ENCODE results near the gene EFCAB3.
"Not testable (repeated sequence)": the region's sequence is repeated elsewhere in the genome, so short reads cannot be mapped to it uniquely, and the experiment has no call there.

EFCAB3 gene

DNA sequence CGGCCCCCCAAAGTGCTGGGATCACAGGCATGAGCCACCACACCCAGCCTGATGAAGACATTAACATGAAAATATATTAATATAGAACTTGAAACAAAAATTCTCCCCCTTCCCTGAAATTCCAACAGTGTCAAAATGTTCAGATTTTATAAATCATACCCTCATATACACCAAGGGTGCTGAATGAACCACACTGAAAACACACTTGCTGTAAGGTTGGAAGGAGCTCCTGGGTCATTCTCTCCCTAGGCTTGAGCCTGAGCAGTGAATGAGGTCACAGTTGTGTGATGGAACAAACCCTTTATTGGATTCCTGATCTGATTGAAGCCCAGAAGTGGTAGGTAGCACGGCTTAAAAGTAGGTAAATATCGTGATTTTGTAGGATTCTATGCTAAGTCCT is at the start of gene EFCAB3:
Gene EFCAB3, plus strand, starts transcription at position 301 of the 400 bp plus-strand sequence. CDS start 2,427 bp downstream, outside the sequence.
- FAIRE-seq = no peak

DNA sequence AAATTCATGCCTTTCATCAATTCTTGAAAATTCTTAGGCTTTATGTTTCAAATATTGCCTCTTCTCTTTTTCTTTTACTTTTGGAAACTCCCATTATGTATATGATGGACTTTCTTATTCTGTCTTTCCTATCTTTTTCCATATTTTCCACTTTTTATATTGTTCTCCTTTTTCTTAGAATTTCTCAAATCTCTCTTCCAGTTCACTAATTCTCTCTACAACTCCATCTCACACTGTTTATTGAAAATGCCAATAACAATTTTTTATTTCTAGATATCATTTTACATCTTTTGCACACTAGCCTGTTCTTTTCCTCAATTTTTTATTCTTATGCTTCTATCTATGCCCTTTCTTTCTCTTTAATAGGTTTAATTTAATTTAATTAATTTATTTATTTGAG is 43.8 kb upstream of the EFCAB3 start:
- no peak for FAIRE-seq

DNA sequence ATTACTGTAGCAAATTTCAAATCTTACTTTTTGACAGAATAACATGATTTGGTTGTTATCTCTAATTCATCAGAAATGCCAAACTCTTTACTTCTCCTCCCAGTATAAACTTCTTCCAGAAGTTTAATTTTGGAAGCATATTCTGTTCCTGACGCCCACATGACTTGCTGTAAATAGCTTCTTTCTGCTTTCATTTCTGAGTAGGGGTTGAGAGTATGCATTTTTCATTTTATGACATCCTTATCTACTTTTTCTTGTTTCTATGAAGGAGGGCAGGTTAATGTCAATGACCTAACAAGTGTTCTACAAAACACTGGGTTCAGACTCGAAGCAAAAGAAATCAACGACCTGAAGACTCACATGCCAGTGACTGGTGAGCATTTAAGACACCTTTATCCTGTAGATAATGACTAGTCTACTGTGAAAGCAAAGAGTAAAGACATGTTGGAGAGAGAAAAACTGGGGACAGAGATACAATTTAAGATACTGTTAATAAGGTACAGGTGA is 36.5 kb upstream of the EFCAB3 start:
- FAIRE-seq = no peak

DNA sequence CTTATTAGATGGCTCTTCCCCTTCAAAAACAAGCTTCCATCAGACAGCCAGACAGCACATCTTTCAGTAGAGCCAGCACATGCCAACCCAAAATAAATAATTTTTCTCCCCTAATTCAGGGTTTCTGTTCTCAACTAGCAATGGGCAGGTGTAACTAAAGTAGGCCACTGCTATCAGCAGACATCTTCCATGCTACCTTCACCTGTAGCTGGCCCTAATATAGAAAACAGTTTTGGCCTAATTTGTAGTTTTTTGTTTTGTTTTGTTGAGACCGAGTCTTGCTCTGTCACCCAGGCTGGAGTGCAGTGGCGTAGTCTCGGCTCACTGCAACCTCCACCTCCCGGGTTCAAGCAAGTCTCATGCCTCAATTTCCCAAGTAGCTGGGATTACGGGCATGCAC is 29.2 kb upstream of the EFCAB3 start:
- FAIRE-seq = no peak

DNA sequence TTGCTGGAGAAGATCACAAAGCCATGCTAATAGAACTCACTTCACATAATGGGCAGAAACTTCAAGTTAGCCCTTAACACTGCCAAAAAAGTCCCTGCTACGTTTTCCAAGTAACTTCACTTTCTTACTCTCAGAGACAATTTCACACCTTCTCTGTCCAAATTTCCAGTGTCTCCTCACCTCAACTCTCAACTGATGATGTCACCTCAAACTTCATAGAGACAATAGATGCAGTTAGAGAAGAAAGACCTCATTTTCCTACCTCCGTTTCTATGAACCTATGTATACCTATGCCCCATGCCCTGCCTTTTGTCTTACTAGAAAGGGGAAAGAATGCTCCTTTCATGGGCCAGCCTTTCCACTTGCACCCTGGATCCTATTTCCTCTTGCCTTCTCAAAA is 14.2 kb upstream of the EFCAB3 start:
- no peak for FAIRE-seq

DNA sequence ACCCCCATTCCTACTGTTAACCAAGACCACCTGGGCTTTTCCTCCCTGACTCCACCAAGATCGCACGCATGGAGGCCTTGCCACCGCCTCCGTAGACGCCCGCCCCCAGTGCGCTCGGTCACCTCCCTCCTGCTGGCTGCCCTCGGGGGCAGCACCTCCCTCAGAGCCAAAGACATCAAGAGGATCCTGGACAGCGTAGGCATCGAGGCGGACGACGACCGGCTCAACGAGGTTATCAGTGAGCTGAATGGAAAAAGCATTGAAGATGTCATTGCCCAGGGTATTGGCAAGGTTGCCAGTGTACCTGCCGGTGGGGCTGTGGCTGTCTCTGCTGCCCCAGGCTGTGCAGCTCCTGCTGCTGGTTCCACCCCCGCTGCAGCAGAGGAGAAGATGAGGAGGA is 1.2 kb downstream of the EFCAB3 start:
- FAIRE-seq = no peak

DNA sequence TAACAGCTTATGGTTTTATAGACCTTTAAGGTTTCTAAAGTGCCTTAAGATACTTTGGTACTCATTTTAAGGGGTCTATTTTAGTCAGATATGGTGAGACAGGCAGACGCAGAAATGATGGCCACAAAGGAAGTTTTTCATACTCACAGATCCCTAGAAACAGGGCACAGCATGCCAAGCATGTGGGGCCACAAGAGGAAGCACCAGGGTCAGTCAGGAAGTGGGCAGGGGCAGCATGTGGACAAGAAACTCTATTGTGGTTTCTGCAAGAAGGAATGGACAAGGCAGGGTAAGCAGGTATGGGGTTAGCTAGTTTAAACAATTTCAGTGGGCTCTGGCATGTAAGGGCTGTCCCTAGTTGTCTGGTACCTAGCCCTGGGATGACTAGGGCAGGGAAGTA is 8.5 kb downstream of the EFCAB3 start:
- no peak for FAIRE-seq

DNA sequence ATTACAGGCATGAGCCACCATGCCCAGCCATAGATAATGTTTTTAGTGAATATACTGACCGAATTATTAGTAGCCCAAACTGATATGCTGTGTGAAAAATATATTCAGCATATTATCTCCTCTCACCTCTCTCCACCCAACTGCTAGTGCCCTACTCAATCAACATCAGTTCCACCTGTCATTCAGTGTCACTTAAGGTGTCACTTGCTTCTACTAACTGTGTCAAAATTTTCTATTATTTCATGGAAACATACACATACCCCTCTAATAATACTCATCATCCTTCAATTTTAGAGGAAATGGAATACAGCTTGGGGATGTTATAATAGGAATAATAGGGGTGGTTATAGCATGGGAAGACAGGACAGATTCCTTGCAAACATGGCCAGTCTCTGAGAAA is 12.6 kb downstream of the EFCAB3 start:
- FAIRE-seq = no peak

DNA sequence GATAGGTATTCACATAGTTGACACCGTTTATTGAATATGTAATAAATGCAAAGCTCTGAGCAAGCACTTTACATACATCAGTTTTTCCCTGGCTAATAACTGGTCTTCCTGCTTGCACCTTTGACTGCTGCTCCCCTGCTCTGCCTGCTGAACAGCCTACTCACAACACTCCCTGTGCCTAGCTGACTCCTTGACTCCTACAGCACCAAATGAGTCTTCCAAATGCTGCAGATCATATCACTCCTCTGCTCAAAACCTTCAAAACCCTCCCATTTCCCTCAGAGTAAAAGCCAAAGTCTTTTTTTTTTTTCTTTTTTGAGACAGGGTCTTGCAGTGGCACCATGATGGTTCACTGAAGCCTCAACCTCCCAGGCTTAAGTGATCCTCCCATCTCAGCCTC is 18.5 kb downstream of the EFCAB3 start:
- FAIRE-seq = no peak

DNA sequence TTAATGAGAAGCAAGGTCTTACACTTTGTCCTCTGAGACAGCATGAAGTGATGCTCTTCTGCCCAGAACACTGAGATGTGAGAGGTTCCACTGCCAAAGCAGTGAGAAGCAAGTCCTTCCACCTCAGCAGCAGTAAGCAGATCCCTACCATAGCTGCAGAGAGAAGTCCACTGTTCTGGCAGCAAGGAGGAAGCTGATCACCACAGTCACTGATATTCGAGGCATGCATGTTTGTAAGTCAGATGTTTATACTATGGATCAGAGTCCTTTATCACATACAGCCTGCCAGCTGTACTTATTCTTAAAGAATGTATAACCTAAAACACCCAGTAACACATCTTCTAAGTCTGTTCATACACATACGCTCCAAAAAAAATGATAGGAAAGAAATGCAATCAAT is 25.1 kb downstream of the EFCAB3 start:
- no peak for FAIRE-seq

DNA sequence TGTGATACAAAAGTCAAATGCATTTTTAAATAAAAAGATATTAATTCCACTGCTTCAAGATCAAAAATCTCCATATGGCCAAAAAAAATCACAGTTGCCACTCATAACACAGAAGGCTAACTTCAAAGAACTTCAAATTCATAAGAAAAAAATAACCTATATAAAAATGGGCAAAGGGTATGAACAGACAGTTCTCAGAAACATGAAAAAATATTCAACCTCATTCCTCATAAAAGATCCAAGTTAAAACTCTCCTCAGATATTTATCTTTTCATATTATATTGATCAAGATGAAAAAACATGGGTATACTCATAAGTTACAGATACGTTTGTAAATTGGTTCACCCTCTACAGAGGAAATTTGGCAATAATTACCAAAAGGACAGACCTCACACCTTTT is 32.7 kb downstream of the EFCAB3 start:
- not testable (repeated sequence) for FAIRE-seq

DNA sequence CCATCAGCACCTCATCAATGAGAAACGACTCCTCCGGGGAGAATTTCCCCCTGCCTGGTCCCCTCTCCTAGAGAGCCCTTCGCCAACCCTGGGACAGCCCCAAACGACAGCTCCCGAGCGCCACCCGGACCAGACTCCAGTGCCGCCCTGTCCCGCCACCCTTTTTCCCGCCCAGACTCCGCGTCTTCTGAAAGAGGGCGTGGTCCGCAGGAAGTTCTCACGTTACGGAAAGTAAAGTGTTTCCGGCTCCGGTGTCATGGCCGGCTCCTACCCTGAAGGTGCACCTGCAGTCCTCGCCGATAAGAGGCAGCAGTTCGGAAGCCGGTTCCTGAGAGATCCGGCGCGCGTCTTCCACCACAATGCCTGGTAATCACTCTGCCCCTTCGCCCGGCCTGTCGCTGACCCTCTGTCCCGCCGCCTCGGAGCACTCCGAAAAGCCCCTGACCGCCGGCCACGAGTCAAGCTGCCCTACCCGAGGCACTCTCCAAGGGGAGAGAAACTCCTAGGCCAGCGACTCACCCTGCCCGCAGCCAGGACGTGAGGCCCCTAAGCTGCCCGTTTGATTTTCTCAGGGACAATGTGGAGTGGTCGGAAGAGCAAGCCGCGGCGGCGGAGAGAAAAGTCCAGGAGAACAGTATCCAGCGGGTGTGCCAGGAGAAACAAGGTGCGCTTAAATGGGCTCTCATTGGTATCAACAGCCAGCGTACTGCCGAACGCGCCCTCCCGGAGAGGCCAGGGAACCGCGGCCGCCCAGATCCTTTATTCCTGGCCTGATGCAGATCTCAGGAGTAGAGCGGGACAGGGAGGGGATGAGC is 43.5 kb downstream of the EFCAB3 start, which contains the start of gene METTL2A:
Gene METTL2A, plus strand, starts transcription at position 251 of the 815 bp plus-strand sequence. Its CDS starts 6 bp downstream, at position 257.
- FAIRE-seq = not testable (repeated sequence)

DNA sequence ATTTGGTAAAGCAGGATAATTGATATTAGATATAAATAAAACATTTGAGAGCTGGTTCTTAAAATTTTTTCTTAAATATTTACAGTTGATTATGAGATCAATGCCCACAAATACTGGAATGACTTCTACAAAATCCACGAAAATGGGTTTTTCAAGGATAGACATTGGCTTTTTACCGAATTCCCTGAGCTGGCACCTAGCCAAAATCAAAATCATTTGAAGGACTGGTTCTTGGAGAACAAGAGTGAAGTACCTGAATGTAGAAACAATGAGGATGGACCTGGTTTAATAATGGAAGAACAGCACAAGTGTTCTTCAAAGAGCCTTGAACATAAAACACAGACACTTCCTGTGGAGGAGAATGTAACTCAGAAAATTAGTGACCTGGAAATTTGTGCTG is 45.9 kb downstream of the EFCAB3 start:
- FAIRE-seq = not testable (repeated sequence)

DNA sequence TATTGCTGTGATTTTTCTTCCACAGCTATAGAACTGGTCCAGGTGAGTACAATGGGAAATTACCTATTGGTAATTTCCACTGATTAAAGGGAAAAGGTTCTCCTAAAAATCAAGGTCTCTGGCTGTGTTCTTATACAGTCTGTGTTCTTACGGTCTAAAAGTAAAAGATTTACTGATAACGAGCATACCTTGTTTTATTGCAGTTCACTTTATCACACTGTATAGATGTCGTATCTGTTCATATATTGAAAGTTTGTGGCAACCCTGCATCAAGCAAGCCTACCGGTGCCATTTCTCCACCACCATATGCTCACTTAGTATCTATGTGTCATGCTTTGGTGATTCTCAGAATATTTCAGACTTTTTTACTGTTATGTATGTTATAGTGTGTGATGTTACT is 54.9 kb downstream of the EFCAB3 start:
- not testable (repeated sequence) for FAIRE-seq

DNA sequence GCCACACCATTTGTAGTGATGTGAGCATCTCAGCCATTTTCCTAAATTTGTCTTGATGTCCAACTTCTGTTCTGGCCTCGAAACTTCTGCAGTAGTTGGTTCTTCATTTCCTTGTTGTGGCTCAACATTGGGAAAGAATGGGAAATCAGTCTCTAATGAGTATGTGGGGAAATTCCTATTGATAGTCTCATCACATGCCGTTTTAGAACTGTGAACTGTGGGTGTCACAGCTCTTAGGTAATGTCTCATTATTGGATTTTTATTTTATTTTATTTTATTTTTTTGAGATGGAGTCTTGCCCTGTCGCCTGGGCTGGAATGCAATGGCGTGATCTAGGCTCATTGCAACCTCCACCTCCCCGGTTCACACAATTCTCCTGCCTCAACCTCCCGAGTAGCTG is 60.8 kb downstream of the EFCAB3 start:
- FAIRE-seq = not testable (repeated sequence)

DNA sequence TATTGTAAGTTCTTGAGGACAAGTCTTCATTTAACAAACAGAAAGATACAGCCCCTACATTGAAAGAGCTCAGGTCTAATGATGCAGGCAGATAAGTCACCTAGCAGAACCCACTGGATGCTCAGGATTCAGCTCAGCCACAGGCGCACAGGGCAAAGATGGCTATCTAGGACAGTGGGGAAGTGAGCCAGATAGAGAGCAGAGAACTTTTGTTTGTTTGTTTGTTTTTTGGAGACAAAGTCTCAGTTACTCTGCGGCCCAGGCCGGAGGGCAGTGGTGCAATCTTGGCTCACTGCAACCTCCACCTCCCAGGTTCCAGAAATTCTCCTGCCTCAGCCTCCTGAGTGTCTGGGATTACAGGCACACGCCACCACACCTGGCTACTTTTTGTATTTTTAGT is 63.7 kb downstream of the EFCAB3 start:
- no peak for FAIRE-seq

DNA sequence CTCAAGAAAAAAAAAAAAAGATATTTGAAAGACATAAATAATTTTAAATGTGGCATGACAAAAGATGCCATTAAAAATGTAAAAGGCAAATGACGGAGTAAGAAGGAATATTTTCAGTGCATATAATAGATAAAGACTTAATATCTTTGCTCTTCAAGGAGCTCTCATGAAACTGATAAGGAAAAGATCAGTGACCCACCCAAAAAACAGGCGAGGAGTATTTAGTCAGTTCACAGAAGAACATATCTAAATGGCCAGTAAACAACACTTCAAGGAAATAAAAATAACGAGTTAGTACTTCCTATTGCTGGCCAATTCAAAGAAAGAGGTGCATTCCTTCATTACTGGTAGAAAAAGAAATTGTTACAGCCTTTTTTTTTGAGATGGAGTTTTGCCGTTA is 65.4 kb downstream of the EFCAB3 start:
- FAIRE-seq = not testable (repeated sequence)

DNA sequence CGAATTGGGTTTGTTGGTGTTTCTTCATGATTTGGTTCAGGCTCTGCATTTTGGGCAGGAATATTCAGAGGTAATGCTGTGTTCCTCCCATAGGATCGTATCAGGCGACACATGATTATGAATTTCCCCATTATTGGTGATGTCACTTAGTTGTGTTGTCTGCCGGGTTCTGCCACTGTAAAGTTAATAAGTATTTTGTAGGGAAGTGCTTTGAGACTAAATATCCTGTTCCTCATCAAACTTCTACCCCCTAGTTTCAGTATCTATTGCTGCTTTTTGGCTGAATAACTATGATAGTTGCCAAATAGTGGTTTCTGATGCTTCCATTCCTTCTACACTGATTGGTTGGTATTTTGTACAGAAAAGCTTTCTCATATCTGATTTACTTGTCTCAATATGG is 71.8 kb downstream of the EFCAB3 start:
- FAIRE-seq = not testable (repeated sequence)

DNA sequence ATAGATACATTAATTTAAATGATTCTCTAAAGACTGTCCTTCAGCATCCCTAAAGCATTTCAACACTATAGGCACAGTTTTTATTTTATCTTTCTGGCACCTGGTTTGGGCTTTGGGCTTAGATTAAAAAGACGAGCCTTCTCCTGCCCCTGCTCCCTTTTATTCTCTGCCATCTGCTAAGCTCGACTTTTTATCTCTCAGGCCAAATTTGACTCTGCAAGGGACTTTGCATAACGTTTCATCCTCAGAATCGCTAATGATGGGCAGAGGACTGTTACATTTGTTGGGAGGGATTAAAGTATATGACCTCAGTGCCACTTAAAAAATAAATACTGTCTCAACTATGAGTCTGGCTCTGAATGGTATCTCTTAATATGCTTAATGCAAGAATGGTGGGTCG is 72.7 kb downstream of the EFCAB3 start:
- not testable (repeated sequence) for FAIRE-seq

DNA sequence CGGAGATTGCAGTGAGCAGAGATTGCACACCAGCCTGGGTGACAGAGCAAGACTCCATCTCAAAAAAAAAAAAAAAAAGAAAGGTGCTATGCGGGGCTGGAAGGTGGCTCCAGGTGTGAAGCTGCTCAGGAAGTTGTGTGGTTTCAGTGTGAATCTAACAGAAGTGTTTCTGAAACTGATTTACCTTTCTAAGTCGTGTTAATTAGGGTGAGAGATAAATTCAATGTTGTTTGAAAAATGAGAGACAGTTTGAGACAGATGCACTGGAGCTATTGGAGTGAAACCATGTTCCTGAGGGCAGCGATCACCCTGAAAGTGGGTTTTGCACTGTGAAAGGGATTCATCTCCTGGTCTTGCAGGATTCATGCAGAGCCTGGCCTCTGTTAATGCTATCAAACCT is 73.3 kb downstream of the EFCAB3 start:
- not testable (repeated sequence) for FAIRE-seq

DNA sequence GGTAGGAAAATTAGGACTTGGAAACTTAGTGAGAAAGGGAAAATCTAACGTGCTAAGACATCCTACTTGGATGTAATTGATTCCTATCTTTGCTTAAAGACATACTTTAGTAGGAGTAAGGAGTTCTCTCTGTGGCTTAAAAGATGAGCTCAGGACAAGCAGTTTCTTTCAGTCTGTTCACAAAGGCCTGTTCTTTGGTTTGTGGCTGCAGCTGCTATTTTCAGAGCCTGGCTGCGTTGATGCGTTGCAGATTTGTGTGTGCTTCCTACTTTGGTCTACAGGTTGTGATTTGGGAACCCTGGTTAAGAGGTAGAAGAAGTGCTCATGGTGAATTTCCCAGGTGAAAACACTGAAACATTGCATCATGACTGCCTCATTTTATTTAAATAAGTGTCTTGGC is 73.8 kb downstream of the EFCAB3 start:
- FAIRE-seq = not testable (repeated sequence)

DNA sequence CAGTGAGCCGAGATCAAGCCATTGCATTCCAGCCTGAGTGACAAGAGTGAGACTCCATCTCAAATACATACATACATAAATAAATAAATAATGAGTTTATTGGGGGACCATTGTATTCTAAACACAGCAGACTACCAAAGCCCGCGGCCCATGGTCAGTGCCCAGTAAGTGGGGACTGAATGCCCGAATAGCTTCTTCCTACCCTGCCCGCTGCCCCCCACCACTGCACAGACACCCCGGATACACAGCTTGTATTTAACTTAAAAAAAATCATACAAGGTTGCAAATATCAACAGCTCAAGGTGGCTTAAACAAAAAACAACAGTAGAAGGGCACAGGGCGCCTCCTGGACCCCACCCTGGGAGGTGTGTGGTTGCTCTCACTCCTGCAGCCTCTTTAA is 75.7 kb downstream of the EFCAB3 start:
- FAIRE-seq = no peak

DNA sequence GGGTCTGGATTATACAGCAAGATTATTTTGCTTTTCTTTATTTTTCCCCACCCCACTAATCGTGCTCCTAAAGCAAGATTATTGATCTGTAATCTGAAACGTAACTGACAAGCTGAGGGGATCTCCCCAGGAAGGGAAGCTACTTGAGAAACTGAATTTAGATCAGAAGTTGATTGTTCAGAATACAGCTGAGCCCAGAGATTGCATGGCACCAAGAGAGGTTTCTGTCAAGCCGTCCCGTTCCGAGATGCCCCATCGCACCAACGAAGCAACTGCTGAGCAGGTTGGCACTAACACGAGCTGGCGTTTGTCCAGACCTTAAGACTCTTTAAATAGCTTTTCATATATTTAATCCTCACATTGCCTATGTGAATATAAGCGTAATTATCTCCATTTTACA is 78.1 kb downstream of the EFCAB3 start:
- FAIRE-seq = not testable (repeated sequence)

DNA sequence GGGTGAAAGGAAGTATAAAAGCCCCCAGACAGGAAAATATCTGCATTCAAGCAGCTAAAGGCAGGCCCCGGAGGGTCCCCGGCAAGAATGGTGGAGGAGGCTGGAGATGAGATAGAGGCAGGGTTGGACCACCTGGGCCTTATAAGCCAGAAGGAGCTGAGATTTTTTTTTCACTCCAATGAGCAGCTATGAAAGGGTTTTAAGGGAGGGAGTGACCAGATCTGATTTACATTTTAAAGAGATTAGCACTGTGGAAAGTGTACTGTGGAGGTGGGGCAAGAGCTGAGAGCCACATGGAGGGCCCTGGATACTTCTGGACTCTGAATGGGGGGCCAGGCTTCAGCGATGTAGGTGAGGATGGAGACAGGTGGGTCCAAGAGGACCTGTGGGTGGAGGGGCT is 84.1 kb downstream of the EFCAB3 start:
- FAIRE-seq = not testable (repeated sequence)

DNA sequence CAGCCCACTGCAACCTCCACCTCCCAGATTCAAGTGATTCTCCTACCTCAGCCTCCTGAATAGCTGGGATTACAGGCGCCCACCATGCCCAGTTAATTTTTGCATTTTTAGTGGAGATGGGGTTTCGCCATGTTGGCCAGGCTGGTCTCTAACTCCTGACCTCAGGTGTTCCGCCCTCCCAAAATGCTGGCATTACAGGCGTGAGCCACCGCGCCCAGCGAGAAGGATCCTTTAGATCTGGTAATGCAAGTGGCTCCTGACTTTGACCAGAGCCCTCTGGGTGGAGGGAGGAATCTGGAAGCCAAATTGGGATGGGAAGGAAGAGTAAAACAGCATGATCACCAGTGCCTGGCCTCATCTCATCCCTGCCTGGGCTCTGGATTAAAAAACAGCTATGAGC is 84.9 kb downstream of the EFCAB3 start:
- FAIRE-seq = not testable (repeated sequence)

Measured in endometrium (tissue), 2 donors.